ENCODE results near the gene CBARP. TPM values are rescaled to one million over a fixed set of nuclear protein-coding genes. Genes with fewer than 3 reads are reported as not detected.
A peak's percentile ranks its signal among the peaks of the same experiment; 100 is the strongest.

CBARP gene
- total and polyA plus RNA-seq, 2 of the 4 experiments (the other 2 are of a cell fraction), result 0.18 to 3.9 TPM

DNA sequence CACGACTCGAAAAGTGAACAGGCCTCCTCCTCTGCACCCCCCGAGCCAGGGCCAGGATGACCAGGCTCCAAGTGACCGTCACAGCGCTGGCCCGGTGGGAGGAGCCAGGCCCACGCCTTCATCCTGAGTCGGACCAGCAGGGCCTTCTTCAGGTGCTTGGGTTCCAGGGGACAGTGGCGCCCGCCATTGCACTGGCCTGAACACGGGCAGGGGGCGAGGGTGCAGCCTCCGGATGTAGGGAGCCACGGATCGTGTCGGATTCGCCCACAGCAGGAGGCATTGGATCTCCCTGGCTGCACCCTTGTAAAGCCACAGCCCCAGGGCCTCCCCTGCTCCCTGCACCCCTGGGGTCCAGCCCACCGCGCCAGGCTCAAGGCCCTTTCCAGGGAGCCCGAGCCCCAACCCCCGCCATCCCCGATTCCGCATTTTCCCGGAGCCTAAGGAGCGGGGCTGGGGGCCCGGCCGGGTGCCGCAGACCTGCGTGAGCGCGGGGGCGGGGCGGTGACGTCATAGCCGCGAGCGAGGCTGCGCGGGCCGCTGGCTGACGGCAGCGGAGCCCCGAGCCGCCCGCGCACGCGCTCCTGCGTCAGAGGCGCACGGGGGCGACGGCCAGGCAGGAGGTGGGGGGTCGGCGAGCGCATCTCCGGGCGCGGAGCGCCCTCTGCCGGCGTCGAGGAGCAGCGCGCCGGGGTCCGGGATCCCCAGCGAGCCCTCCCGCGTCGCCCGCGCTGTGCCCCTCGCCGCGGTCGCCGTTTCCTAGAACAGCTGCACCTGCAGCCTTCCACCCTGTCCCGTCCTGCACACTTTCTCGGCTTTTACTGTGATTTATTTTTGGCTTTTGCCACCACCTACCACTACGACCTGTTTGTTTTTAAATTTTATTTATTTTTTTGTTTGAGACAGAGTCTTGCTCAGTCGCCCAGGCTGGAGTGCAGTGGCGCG is 2.3 kb upstream of the CBARP start (continued):
- TF ChIP-seq, protein P1, sequence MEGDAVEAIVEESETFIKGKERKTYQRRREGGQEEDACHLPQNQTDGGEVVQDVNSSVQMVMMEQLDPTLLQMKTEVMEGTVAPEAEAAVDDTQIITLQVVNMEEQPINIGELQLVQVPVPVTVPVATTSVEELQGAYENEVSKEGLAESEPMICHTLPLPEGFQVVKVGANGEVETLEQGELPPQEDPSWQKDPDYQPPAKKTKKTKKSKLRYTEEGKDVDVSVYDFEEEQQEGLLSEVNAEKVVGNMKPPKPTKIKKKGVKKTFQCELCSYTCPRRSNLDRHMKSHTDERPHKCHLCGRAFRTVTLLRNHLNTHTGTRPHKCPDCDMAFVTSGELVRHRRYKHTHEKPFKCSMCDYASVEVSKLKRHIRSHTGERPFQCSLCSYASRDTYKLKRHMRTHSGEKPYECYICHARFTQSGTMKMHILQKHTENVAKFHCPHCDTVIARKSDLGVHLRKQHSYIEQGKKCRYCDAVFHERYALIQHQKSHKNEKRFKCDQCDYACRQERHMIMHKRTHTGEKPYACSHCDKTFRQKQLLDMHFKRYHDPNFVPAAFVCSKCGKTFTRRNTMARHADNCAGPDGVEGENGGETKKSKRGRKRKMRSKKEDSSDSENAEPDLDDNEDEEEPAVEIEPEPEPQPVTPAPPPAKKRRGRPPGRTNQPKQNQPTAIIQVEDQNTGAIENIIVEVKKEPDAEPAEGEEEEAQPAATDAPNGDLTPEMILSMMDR (conservative IDR thresholded peaks at IDR 0.05; ENCODE audit: low read depth, low read length), result peak; percentile 98
- no peak for TF ChIP-seq CHD1 (IDR thresholded peaks at IDR 0.05; ENCODE audit: low read depth, low read length)
- TF ChIP-seq MXI1 (IDR thresholded peaks at IDR 0.05; ENCODE audit: borderline replicate concordance, low read depth, low read length), result peak; percentile 63; the same call in 1 of the 2 replicates
